ENCODE results near the gene TMEM39B. TPM values are rescaled to one million over a fixed set of nuclear protein-coding genes. Genes with fewer than 3 reads are reported as not detected.

Gene TMEM39B
- total RNA-seq, 1 donor from 2014 or later = 23.7 TPM

GRCh38 chr1:32045772-32046171 lies 27.0 kb upstream of the TMEM39B start:
- TF ChIP-seq CTCF (IDR thresholded peaks at IDR 0.05; ENCODE audit: unreplicated experiment) = no peak
- DNase-seq (ENCODE audit: low spot score, unreplicated experiment) = no peak
- Mint-ChIP-seq H3K27ac (no peak overlapping the region), H3K27me3 (no peaks in the 10 kb centered on the region), H3K9me3 (ENCODE audit: low read depth) (no peaks in the 10 kb centered on the region), H3K4me3 (ENCODE audit: low read depth) (no peak overlapping the region), H3K36me3 (ENCODE audit: insufficient read depth) (peaks cover 32% of the 10 kb centered on the region), H3K4me1 (ENCODE audit: low read depth) (no peaks in the 10 kb centered on the region)

- Mint-ChIP-seq H3K27me3 (no peaks in the 10 kb centered on the region), H3K27ac (no peak overlapping the region), H3K36me3 (ENCODE audit: insufficient read depth) (peaks cover 28% of the 10 kb centered on the region)
Measured at GRCh38 chr1:32047701-32048100, 25.0 kb upstream of the TMEM39B start.

GRCh38 chr1:32048440-32048839 lies 24.3 kb upstream of the TMEM39B start:
- DNase-seq (ENCODE audit: low spot score, unreplicated experiment) = no peak
- H3K36me3 Mint-ChIP-seq (ENCODE audit: insufficient read depth) = peaks cover 25% of the 10 kb centered on the region
- no peaks in the 10 kb centered on the region for H3K4me1 Mint-ChIP-seq (ENCODE audit: low read depth)
- TF ChIP-seq CTCF (IDR thresholded peaks at IDR 0.05; ENCODE audit: unreplicated experiment) = no peak
- H3K4me3 Mint-ChIP-seq (ENCODE audit: low read depth) = no peak overlapping the region
- no peak overlapping the region for H3K27ac Mint-ChIP-seq
- H3K27me3 Mint-ChIP-seq = no peaks in the 10 kb centered on the region
- H3K9me3 Mint-ChIP-seq (ENCODE audit: low read depth) = no peaks in the 10 kb centered on the region

More at GRCh38 chr1:32047701-32048100, 25.0 kb upstream of the TMEM39B start:
- no peaks in the 10 kb centered on the region for H3K9me3 Mint-ChIP-seq (ENCODE audit: low read depth)
- no peak overlapping the region for H3K4me3 Mint-ChIP-seq (ENCODE audit: low read depth)
- no peak for TF ChIP-seq CTCF (IDR thresholded peaks at IDR 0.05; ENCODE audit: unreplicated experiment)
- DNase-seq (ENCODE audit: low spot score, unreplicated experiment) = no peak
- no peaks in the 10 kb centered on the region for H3K4me1 Mint-ChIP-seq (ENCODE audit: low read depth)

- H3K4me3 Mint-ChIP-seq (ENCODE audit: low read depth) = no peak overlapping the region
- no peaks in the 10 kb centered on the region for H3K9me3 Mint-ChIP-seq (ENCODE audit: low read depth)
- H3K27me3 Mint-ChIP-seq = no peaks in the 10 kb centered on the region
- H3K27ac Mint-ChIP-seq = peak overlapping the region; percentile 16
- no peaks in the 10 kb centered on the region for H3K4me1 Mint-ChIP-seq (ENCODE audit: low read depth)
- TF ChIP-seq CTCF (IDR thresholded peaks at IDR 0.05; ENCODE audit: unreplicated experiment) = no peak
- no peak for DNase-seq (ENCODE audit: low spot score, unreplicated experiment)
- H3K36me3 Mint-ChIP-seq (ENCODE audit: insufficient read depth) = peaks cover 27% of the 10 kb centered on the region
Measured at GRCh38 chr1:32051706-32052105, 21.0 kb upstream of the TMEM39B start.

- DNase-seq (ENCODE audit: low spot score, unreplicated experiment) = no peak
- peak overlapping the region; percentile 37 for H3K27ac Mint-ChIP-seq
Measured at GRCh38 chr1:32052887-32053286, 19.9 kb upstream of the TMEM39B start.

More at GRCh38 chr1:32052887-32053286, 19.9 kb upstream of the TMEM39B start:
- Mint-ChIP-seq H3K4me1 (ENCODE audit: low read depth) (no peaks in the 10 kb centered on the region), H3K36me3 (ENCODE audit: insufficient read depth) (peaks cover 27% of the 10 kb centered on the region), H3K27me3 (no peaks in the 10 kb centered on the region), H3K9me3 (ENCODE audit: low read depth) (no peaks in the 10 kb centered on the region), H3K4me3 (ENCODE audit: low read depth) (no peak overlapping the region)
- TF ChIP-seq CTCF (IDR thresholded peaks at IDR 0.05; ENCODE audit: unreplicated experiment) = no peak

Data from progenitor cell of endocrine pancreas (in vitro differentiated cells).